GM12891 (cell line): ENCODE data around the gene KIF5C.

ENCODE experiments used
- POLR2A ChIP-seq: IDR thresholded peaks from 2 replicates; pipeline ENCODE4 v1.6.1; 2011; ENCODE audit warnings: low read depth, low read length, control low read depth
- POLR2AphosphoS5 ChIP-seq: IDR thresholded peaks from 2 replicates; pipeline ENCODE4 v1.6.1; 2011; ENCODE audit warnings: low read depth, low read length, control low read depth
- SPI1 ChIP-seq: IDR thresholded peaks from 2 replicates; pipeline ENCODE4 v1.6.1; 2011; ENCODE audit warnings: low read depth, low read length, control low read depth
- TAF1 ChIP-seq: IDR thresholded peaks from 2 replicates; pipeline ENCODE4 v1.6.1; 2011; ENCODE audit warnings: low read depth, low read length, control low read depth

DNA sequence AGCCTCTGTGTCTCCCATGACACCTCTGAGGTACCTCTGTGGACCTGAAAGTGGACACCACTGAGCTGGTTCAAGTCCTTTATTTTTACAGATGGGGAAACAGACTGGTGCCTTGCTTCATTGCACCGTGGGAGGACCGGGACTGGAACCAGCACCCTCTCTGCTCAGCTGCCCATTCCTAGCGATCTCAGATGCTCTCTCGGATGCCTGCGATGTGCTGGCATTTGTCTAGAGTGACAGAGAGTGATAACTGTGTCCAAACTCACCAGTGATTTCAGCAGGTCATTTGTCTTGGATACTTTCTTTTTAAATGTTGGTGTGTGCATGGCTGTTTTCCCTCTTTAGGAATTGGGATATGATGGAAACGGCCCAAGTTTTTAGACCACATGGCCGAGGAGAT lies 133.4 kb downstream of the KIF5C start:
- TF ChIP-seq POLR2AphosphoS5 (no peak), POLR2A (no peak), TAF1 (no peak), SPI1 (no peak)
